Heart left ventricle (tissue), 16 donors: ENCODE measurements around the gene MVK. TPM values are rescaled to one million over a fixed set of nuclear protein-coding genes. Genes with fewer than 3 reads are reported as not detected.
A peak's percentile ranks its signal among the peaks of the same experiment; 100 is the strongest.

Source experiments
- ATAC-seq, 4 donors: fragments of 200-7000 bp; cut with Tn5 transposase; one replicate each; pipeline ENCODE4 v1.9.1; 2020 to 2022; ENCODE audit warnings: moderate library complexity in 4 of 4, mild to moderate bottlenecking in 3 of 4, moderate number of reproducible peaks in 1 of 4
- DNase-seq, 5 donors: peaks; one replicate each; pipeline ENCODE4 v3.0.0-alpha.2; 2020
- H3K27ac ChIP-seq, 12 donors: fragments of 200-600 bp; sonication (generic) in 4 of 12; one replicate each; pipeline versions ENCODE4 v1.5.0 to v1.8.0; 2016 to 2022; ENCODE audit warnings: mild to moderate bottlenecking in 2 of 12
- H3K27me3 ChIP-seq, 9 donors: fragments of 200-600 bp; sonication (generic) in 2 of 9; one replicate each; pipeline versions ENCODE4 v1.5.1 to v1.8.0; 2016 to 2022; ENCODE audit warnings: mild to moderate bottlenecking in 3 of 9
- H3K36me3 ChIP-seq, 9 donors: fragments of 200-600 bp; sonication (generic) in 2 of 9; one replicate each; pipeline versions ENCODE4 v1.5.0 to v1.8.0; 2018 to 2022; ENCODE audit warnings: mild to moderate bottlenecking in 2 of 9
- H3K4me1 ChIP-seq, 12 donors: fragments of 200-600 bp; sonication (generic) in 4 of 12; one replicate each; pipeline versions ENCODE4 v1.5.0 to v1.8.0; 2016 to 2022; ENCODE audit warnings: mild to moderate bottlenecking in 3 of 12
- H3K4me3 ChIP-seq, 12 donors: fragments of 200-600 bp; sonication (generic) in 4 of 12; one replicate each; pipeline versions ENCODE4 v1.5.0 to v1.8.0; 2017 to 2022; ENCODE audit warnings: mild to moderate bottlenecking in 9 of 12, moderate library complexity in 4 of 12
- H3K9me3 ChIP-seq, 12 donors: fragments of 200-600 bp; sonication (generic) in 4 of 12; one replicate each; pipeline versions ENCODE4 v1.5.0 to v1.8.0; 2016 to 2022; ENCODE audit warnings: mild to moderate bottlenecking in 1 of 12
- POLR2A ChIP-seq, 2 donors: fragments of 450-650 bp; IDR thresholded peaks; one replicate each; pipeline ENCODE4 v1.6.1; 2017; ENCODE audit warnings: antibody characterized with exemption in 2 of 2, mild to moderate bottlenecking in 2 of 2, moderate library complexity in 2 of 2
- WGBS, 4 donors: extraction: QIAGEN DNeasy Blood & Tissue Kit in 2 of 4; methylation state at CpG; one replicate each; pipeline versions ENCODE4 v1.1.5 to v1.1.7; 2013 to 2018; 5-methylcytosine and 5-hydroxymethylcytosine counted together
- intact Hi-C, 10 donors: fragments of 100-400 bp; cut with DNase I; formaldehyde crosslinking; loops; one replicate each; pipeline versions ENCODE4 v1.11.1 to v1.14.2; 2022
- polyA plus RNA-seq, 2 donors: library from polyadenylated mRNA; stranded (reverse); fragments of 200-250 nt; gene quantifications; one replicate each; pipeline ENCODE4 v1.2.3, GENCODE V29; 2013
- total RNA-seq, 9 donors: library from RNA; depleted of rRNA in 2 of 9; stranded (reverse); fragments of >200 nt in 2 of 9; fragmentation: NEBNext Ultra II Directional in 3 of 9; extraction: Animal tissue kit (Norgen Biotek cat#: 25700) in 3 of 9; gene quantifications; one replicate each; pipeline versions ENCODE4 v1.1.0 to v1.2.4, GENCODE V29; 2016 to 2023
- TF ChIP-seq, protein P1 (sequence below), 12 donors: fragments of 200-600 bp; sonication (generic) in 4 of 12; IDR thresholded peaks; one replicate each; pipeline versions ENCODE4 v1.5.0 to v1.8.0; 2018 to 2022; ENCODE audit warnings: antibody characterized with exemption in 12 of 12, mild to moderate bottlenecking in 5 of 12
- donor health status: ischemic (EF 13 %, LVEDD 7.1; RV severe dilation, severe dysfunction).
- donor health status: healthy with polysubstance abuse.
- donor health status: DM: no; HTN: yes; CAD: no.
- donor health status: DM: no; HTN: no; CAD: no.
- donor health status: ischemic (EF 25% LVEDD 6.9; RV normal size, moderate dysfunction).
- donor health status: ischemic (EF 25% LVEDD 5.7; RV mildly dilated, moderate dysfunction).
- donor health status: healthy.
- donor health status: DM: yes; HTN: yes; CAD: no.
- donor health status: ischemic (EF 35%, LVEDD 5.7; RV mildly dilated, moderate dysfunction).
- donor health status: nonischemic (EF 11% LVEDD 7.7; RV severe dilation, severe dysfunction).
- donor health status: DM: yes; HTN: yes; CAD: no.
- donor health status: PGD.
- donor health status: ischemic (EF 29% LVEDD 5.4; RV normal size, mild dysfunction).
- donor health status: nonischemic (EF 23%, LVEDD 6.1; RV moderate dilation, normal function).

Gene MVK
- total and polyA plus RNA-seq, 11 donors: 7.9 to 14.9 (median 10.1) TPM

DNA sequence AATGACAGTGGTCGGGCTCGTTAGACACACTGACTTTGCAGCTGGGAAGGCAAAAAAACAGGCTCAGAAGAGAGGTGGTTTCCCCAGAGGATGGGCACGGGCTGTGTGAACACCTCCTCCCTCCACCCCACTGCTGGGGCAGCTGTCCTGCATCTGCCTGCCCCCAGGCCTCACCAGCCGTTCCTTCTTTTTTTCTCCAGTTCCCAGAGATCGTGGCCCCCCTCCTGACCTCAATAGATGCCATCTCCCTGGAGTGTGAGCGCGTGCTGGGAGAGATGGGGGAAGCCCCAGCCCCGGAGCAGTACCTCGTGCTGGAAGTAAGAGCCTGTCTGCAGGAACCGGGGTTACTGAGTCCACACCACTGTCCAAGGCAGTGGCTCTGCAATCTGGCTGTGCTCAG is 17.4 kb downstream of the MVK start:
- no peak for TF ChIP-seq POLR2A (IDR thresholded peaks at IDR 0.05)
- TF ChIP-seq, protein P1, sequence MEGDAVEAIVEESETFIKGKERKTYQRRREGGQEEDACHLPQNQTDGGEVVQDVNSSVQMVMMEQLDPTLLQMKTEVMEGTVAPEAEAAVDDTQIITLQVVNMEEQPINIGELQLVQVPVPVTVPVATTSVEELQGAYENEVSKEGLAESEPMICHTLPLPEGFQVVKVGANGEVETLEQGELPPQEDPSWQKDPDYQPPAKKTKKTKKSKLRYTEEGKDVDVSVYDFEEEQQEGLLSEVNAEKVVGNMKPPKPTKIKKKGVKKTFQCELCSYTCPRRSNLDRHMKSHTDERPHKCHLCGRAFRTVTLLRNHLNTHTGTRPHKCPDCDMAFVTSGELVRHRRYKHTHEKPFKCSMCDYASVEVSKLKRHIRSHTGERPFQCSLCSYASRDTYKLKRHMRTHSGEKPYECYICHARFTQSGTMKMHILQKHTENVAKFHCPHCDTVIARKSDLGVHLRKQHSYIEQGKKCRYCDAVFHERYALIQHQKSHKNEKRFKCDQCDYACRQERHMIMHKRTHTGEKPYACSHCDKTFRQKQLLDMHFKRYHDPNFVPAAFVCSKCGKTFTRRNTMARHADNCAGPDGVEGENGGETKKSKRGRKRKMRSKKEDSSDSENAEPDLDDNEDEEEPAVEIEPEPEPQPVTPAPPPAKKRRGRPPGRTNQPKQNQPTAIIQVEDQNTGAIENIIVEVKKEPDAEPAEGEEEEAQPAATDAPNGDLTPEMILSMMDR (IDR thresholded peaks at IDR 0.05): no peak
- H3K36me3 ChIP-seq: peaks cover 0 to 59% (median 20%) of the 10 kb centered on the region in 9 donors

DNA sequence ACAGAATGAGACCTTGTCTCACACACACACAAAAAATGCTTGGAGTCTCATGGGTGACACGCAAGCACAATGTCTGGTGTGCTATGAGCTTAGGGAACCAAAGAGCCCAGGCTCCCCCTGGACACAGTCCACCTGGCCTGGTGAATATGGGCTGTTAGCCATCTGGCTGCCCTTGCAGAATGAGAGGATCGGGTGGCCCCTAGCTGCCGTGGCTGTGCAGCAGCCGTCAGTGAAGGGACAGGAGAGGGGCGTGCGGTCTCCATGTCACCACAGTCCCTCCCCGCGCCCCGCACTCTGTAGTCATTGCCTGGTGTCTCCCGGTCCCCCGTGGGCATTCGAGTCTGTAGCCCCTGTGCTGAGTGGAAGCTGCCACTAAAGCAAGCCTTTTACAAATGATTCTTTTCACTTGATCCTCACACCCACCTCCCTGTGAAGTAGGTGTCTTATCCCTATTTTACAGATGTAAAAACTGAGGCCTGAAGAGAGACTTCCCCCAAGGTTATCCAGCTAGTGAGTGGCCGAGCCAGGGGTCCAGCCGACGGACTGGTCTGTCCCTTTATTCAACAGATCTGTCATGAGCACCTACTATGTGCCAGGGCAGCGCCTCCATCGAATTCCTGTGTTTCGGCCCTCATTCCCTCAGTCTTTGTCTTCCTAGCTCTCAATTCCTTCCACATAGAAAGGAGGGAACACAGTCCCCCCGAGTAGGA is 18.8 kb downstream of the MVK start:
- Histone ChIP-seq H3K27ac (peak overlapping the region in 8 of 12 donors; percentile 29 to 75 (median 60)), H3K4me1 (peaks cover 0 to 14% (median under 1%) of the 10 kb centered on the region in 12 donors), H3K27me3 (no peaks in the 10 kb centered on the region), H3K4me3 (no peak overlapping the region), H3K36me3 (peaks cover 0 to 47% (median 17%) of the 10 kb centered on the region in 9 donors), H3K9me3 (no peaks in the 10 kb centered on the region)
- TF ChIP-seq POLR2A (IDR thresholded peaks at IDR 0.05): no peak
- TF ChIP-seq, protein P1 (IDR thresholded peaks at IDR 0.05): peak in 3 of 12 donors; percentile 14 to 43 (median 30)
- intact Hi-C loops: loop anchor here in 7 of 10 donors (2.0 to 10.0 kb wide), 5 partner anchors 70 to 168 kb away; partner anchors contain the start of gene FAM222A (in 1 of the 7)
- DNase-seq (peak in 4 of 5 donors; percentile 41 to 86 (median 66)), ATAC-seq (peak; percentile 77 to 90 (median 85))
- 64 to 79% (median 76%) methylated on average over 19 of the region's 19 CpGs for WGBS, 4 donors

More for the DNA sequence above, 17.4 kb downstream of the MVK start:
- intact Hi-C loops: loop anchor here in 6 of 10 donors (5.0 to 10.0 kb wide), 4 partner anchors 69 to 166 kb away; partner anchors contain the start of gene FAM222A (in 1 of the 6)
- H3K4me1 ChIP-seq: peaks cover 0 to 13% (median 0%) of the 10 kb centered on the region in 12 donors
- DNase-seq (no peak), ATAC-seq (no peak)
- no peaks in the 10 kb centered on the region for H3K9me3 ChIP-seq
- H3K27me3 ChIP-seq: no peaks in the 10 kb centered on the region
- H3K27ac ChIP-seq: peak overlapping the region in 1 of 12 donors; percentile 71
- 77 to 85% (median 80%) methylated on average over 10 of the region's 10 CpGs for WGBS, 4 donors
- no peak overlapping the region for H3K4me3 ChIP-seq

DNA sequence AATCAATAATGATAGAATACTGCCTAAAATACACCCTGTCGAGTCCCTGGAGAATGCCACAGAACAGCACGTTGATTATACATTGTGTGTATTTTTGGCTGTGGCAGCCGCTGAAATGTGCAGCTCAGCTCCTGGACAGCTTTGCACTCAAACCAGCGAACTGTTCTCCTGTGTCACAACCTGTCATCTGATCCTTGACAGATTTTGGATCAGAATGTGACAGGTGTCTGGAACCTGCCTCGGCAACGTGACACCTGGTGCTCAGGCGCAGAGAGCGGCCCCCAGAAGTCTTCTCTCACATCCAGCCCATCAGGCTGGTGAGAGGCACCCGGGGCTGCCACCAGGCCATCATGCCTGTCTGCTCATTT is 19.3 kb downstream of the MVK start:
- Histone ChIP-seq H3K4me1 (peaks cover 0 to 19% (median 4%) of the 10 kb centered on the region in 12 donors), H3K36me3 (peaks cover 0 to 41% (median 14%) of the 10 kb centered on the region in 9 donors), H3K9me3 (no peaks in the 10 kb centered on the region), H3K27ac (peak overlapping the region in 8 of 12 donors; percentile 29 to 75 (median 60)), H3K4me3 (no peak overlapping the region), H3K27me3 (no peaks in the 10 kb centered on the region)
- WGBS, 4 donors: 33 to 53% (median 50%) methylated on average over 6 to 9 of the region's 9 CpGs
- DNase-seq (peak in 1 of 5 donors; percentile 52), ATAC-seq (peak in 3 of 4 donors; percentile 47 to 62 (median 48))
- no peak for TF ChIP-seq POLR2A (IDR thresholded peaks at IDR 0.05)
- TF ChIP-seq, protein P1 (IDR thresholded peaks at IDR 0.05): no peak
- intact Hi-C loops: loop anchor here in 7 of 10 donors (2.0 to 10.0 kb wide), 5 partner anchors 70 to 168 kb away; partner anchors contain the start of gene FAM222A (in 1 of the 7)
